ENCODE measurements around the gene PTPRD.

Gene PTPRD

GRCh38 chr9:8337834-8338766 lies 2274.7 kb downstream of the PTPRD start:
- no peak for DNase-seq

GRCh38 chr9:8332871-8333270 lies 2279.9 kb downstream of the PTPRD start:
- no peak for DNase-seq

GRCh38 chr9:8332331-8332650 lies 2280.5 kb downstream of the PTPRD start:
- DNase-seq: no peak

- no peak for DNase-seq
Measured at GRCh38 chr9:8331507-8332330, 2281.1 kb downstream of the PTPRD start.

GRCh38 chr9:8329561-8330283 lies 2283.1 kb downstream of the PTPRD start:
- DNase-seq: no peak

- no peak for DNase-seq
Measured at GRCh38 chr9:8315211-8315610, 2297.6 kb downstream of the PTPRD start.

GRCh38 chr9:8309258-8309657 lies 2303.5 kb downstream of the PTPRD start:
- no peak for DNase-seq

GRCh38 chr9:8304720-8305119 lies 2308.1 kb downstream of the PTPRD start:
- DNase-seq: no peak

GRCh38 chr9:8301296-8301695 lies 2311.5 kb downstream of the PTPRD start:
- DNase-seq: no peak

GRCh38 chr9:8297047-8297446 lies 2315.8 kb downstream of the PTPRD start:
- DNase-seq: no peak

GRCh38 chr9:8292657-8293056 lies 2320.1 kb downstream of the PTPRD start:
- DNase-seq: no peak

- no peak for DNase-seq
Measured at GRCh38 chr9:8289681-8290080, 2323.1 kb downstream of the PTPRD start.

- DNase-seq: no peak
Measured at GRCh38 chr9:8287970-8288369, 2324.8 kb downstream of the PTPRD start.

- DNase-seq: no peak
Measured at GRCh38 chr9:8287501-8287900, 2325.3 kb downstream of the PTPRD start.

GRCh38 chr9:8284884-8285283 lies 2327.9 kb downstream of the PTPRD start:
- DNase-seq: no peak

GRCh38 chr9:8282535-8282934 lies 2330.3 kb downstream of the PTPRD start:
- DNase-seq: no peak

- no peak for DNase-seq
Measured at GRCh38 chr9:8280811-8281210, 2332.0 kb downstream of the PTPRD start.

GRCh38 chr9:8278048-8278447 lies 2334.8 kb downstream of the PTPRD start:
- DNase-seq: no peak

- DNase-seq: no peak
Measured at GRCh38 chr9:8270235-8270634, 2342.6 kb downstream of the PTPRD start.

- no peak for DNase-seq
Measured at GRCh38 chr9:8268881-8269280, 2343.9 kb downstream of the PTPRD start.

GRCh38 chr9:8268216-8268878 lies 2344.5 kb downstream of the PTPRD start:
- DNase-seq: no peak

GRCh38 chr9:8267636-8268035 lies 2345.2 kb downstream of the PTPRD start:
- DNase-seq: no peak

GRCh38 chr9:8266861-8267260 lies 2345.9 kb downstream of the PTPRD start:
- no peak for DNase-seq
